Measurements from ENCODE around the gene PTPN20.
"Not testable (repeated sequence)": the region's sequence is repeated elsewhere in the genome, so short reads cannot be mapped to it uniquely, and the experiment has no call there.

The PTPN20 gene

GRCh38 chr10:46963356-46963755, 52.1 kb downstream of the PTPN20 start:
- DNase-seq = not testable (repeated sequence)

GRCh38 chr10:46967013-46967412, 55.8 kb downstream of the PTPN20 start:
- DNase-seq = not testable (repeated sequence)

GRCh38 chr10:46980223-46980622, 69.0 kb downstream of the PTPN20 start:
- DNase-seq = not testable (repeated sequence)

GRCh38 chr10:46987233-46987924, 76.2 kb downstream of the PTPN20 start:
- DNase-seq = not testable (repeated sequence)

- DNase-seq = no peak
Observed at GRCh38 chr10:46992803-46993561, 81.8 kb downstream of the PTPN20 start.

GRCh38 chr10:46995234-46995633, 84.0 kb downstream of the PTPN20 start:
- no peak for DNase-seq

GRCh38 chr10:46998192-46998591, 87.0 kb downstream of the PTPN20 start:
- no peak for DNase-seq

GRCh38 chr10:46998595-46998994, 87.4 kb downstream of the PTPN20 start:
- DNase-seq = no peak

- DNase-seq = no peak
Observed at GRCh38 chr10:46999217-46999616, 88.0 kb downstream of the PTPN20 start.

- no peak for DNase-seq
Observed at GRCh38 chr10:47008769-47009168, 97.5 kb downstream of the PTPN20 start.

GRCh38 chr10:47009215-47009838, 98.1 kb downstream of the PTPN20 start:
- DNase-seq = no peak

- DNase-seq = no peak
Observed at GRCh38 chr10:47010036-47010435, 98.8 kb downstream of the PTPN20 start.

GRCh38 chr10:47012214-47012613, 101.0 kb downstream of the PTPN20 start:
- DNase-seq = no peak

GRCh38 chr10:47013507-47014154, 102.4 kb downstream of the PTPN20 start:
- DNase-seq = no peak

- no peak for DNase-seq
Observed at GRCh38 chr10:47015404-47015803, 104.2 kb downstream of the PTPN20 start.

GRCh38 chr10:47016564-47016963, 105.3 kb downstream of the PTPN20 start:
- no peak for DNase-seq

GRCh38 chr10:47018026-47018735, 107.0 kb downstream of the PTPN20 start:
- DNase-seq = no peak

- DNase-seq = no peak
Observed at GRCh38 chr10:47019155-47020145, 108.2 kb downstream of the PTPN20 start.

GRCh38 chr10:47020471-47020870, 109.2 kb downstream of the PTPN20 start:
- no peak for DNase-seq

- DNase-seq = no peak
Observed at GRCh38 chr10:47021850-47022249, 110.6 kb downstream of the PTPN20 start.
